Measurements from ENCODE around the gene ELMO1. TPM values are rescaled to one million over a fixed set of nuclear protein-coding genes. Genes with fewer than 3 reads are reported as not detected.

The ELMO1 gene
- total RNA-seq, 1 donor from 2014 or later = 53.8 TPM

DNA sequence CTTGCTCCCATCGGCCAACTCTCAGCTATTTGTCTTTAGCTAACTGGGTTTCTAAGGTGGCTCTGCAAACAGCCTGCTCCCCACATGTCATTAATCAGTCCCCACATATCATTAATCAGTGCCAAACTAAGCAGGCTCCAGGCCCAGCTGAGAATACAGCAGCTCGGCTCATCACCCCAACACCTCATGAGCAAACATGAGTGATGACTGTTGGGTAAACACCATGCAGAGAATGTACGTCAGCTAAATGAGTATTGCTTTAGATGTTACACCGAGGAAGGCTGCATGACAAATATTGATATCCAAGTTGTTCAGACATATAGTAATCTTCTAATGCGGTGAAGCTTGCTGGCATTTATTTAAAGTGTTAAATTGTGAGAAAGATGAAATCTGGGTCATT, 536.9 kb downstream of the ELMO1 start:
- H3K27me3 ChIP-seq = no peaks in the 10 kb centered on the region
- DNase-seq = no peak

DNA sequence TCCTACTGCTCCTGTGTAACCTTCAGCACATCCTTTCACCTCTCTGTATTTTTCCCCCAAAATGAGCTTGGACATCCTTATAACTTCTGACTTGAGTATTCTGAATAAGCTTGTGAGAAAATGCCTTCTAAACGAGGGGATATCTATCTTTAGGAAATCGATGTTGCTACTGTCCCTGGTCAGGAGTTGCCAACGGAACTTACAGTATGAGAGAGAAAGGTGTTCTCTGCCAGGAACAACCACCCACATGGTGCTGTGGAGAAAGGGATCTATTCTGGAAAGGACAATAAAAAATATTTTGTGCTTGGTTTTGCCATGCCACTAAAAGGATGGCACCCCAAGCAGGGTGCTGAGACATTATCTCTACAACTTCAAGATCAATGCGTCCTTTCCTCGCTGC, 537.8 kb downstream of the ELMO1 start:
- ATAC-seq (no peak), DNase-seq (no peak)
- Histone ChIP-seq H3K27me3 (no peaks in the 10 kb centered on the region), H3K4me3 (no peak overlapping the region), H3K9me3 (no peaks in the 10 kb centered on the region), H3K36me3 (no peaks in the 10 kb centered on the region), H3K27ac (no peak overlapping the region), H3K4me1 (no peaks in the 10 kb centered on the region)
- TF ChIP-seq, protein P1, sequence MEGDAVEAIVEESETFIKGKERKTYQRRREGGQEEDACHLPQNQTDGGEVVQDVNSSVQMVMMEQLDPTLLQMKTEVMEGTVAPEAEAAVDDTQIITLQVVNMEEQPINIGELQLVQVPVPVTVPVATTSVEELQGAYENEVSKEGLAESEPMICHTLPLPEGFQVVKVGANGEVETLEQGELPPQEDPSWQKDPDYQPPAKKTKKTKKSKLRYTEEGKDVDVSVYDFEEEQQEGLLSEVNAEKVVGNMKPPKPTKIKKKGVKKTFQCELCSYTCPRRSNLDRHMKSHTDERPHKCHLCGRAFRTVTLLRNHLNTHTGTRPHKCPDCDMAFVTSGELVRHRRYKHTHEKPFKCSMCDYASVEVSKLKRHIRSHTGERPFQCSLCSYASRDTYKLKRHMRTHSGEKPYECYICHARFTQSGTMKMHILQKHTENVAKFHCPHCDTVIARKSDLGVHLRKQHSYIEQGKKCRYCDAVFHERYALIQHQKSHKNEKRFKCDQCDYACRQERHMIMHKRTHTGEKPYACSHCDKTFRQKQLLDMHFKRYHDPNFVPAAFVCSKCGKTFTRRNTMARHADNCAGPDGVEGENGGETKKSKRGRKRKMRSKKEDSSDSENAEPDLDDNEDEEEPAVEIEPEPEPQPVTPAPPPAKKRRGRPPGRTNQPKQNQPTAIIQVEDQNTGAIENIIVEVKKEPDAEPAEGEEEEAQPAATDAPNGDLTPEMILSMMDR (IDR thresholded peaks at IDR 0.05) = no peak
- intact Hi-C loops (cut with DNase I) = no loop called here

More for the DNA sequence above, 536.9 kb downstream of the ELMO1 start:
- Histone ChIP-seq H3K36me3 (no peaks in the 10 kb centered on the region), H3K4me1 (no peaks in the 10 kb centered on the region), H3K4me3 (no peak overlapping the region), H3K27ac (no peak overlapping the region), H3K9me3 (no peaks in the 10 kb centered on the region)
- ATAC-seq = no peak
- intact Hi-C loops (cut with DNase I) = no loop called here
- TF ChIP-seq, protein P1 (IDR thresholded peaks at IDR 0.05) = no peak

DNA sequence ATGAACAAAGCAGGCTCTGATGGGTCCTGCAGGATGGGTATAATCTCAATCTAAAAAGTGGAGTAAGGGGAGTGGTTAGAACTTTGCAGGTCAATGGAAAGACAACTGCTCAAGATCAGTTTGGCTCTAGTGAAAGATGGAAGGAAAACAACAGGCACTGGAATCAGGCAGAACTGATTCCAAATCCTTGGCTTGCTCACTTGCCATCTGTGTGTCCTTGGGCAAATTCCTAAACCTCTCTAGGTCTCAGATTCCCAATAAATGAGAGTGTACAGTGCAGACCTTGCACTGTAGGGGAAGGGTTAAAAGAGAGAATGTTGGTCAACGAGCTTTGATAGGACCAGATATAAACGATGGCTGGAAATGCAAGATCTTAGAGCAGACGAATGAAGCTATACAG, 538.3 kb downstream of the ELMO1 start:
- TF ChIP-seq, protein P1 (IDR thresholded peaks at IDR 0.05) = no peak
- Histone ChIP-seq H3K27ac (no peak overlapping the region), H3K4me1 (no peaks in the 10 kb centered on the region), H3K36me3 (no peaks in the 10 kb centered on the region), H3K9me3 (no peaks in the 10 kb centered on the region), H3K27me3 (no peaks in the 10 kb centered on the region), H3K4me3 (no peak overlapping the region)
- intact Hi-C loops (cut with DNase I) = no loop called here
- DNase-seq (no peak), ATAC-seq (no peak)

DNA sequence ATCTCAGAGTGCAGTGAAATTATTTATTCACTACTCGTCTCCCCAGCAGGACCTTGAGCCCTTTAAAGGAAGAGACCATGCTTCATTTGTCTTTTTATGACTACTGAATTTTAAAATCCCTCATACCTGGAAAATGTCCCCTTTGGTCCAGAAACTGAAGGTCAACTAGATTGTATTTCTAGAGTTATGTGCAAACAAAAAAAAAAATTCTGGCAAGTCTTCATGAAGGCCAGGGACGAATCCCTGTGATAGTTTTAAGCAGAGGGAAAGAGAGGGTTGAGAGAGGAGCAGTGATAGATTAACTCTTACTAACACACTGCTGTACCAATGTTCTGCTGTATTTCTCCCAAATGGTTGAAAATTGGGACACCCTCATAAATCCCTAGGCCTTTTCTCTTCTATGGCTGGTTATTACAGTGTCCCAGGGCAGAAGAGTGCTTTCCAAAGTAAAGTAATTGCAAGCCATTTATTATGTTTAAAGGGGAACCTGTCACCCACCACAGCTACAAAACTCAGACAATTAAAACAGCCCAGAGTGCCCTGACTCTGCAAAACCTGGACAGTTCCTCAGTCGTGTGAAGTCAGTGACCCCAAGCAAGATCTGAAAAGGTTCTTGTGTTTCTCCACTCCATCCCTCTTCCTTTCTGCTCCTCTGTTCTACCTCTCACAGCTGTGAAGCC, 541.6 kb downstream of the ELMO1 start:
- Histone ChIP-seq H3K36me3 (no peaks in the 10 kb centered on the region), H3K4me1 (no peaks in the 10 kb centered on the region), H3K27ac (no peak overlapping the region), H3K9me3 (no peaks in the 10 kb centered on the region), H3K27me3 (no peaks in the 10 kb centered on the region), H3K4me3 (no peak overlapping the region)
- DNase-seq (no peak), ATAC-seq (no peak)
- TF ChIP-seq, protein P1 (IDR thresholded peaks at IDR 0.05) = no peak
- intact Hi-C loops (cut with DNase I) = no loop called here

DNA sequence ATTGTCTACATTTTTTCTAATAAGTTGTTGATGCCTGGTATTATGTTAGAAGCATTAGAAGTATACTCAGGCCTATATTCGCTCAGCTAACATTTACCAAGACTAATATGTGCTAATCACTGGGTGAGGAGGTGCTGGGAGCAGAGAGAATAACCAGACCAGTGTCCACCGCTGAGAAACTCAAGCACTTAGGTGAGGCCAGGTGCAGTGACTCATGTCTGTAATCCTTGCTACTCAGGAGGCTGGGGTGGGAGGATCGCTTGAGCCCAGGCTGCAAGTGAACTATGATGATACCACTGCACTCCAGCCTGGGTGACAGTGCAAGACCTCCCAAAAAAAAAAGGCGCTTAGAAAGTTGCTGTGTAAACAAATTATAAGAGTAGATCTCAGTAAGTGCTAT, 542.2 kb downstream of the ELMO1 start:
- Histone ChIP-seq H3K27ac (no peak overlapping the region), H3K4me1 (no peaks in the 10 kb centered on the region), H3K27me3 (no peaks in the 10 kb centered on the region), H3K36me3 (no peaks in the 10 kb centered on the region), H3K9me3 (no peaks in the 10 kb centered on the region), H3K4me3 (no peak overlapping the region)
- TF ChIP-seq, protein P1 (IDR thresholded peaks at IDR 0.05) = no peak
- intact Hi-C loops (cut with DNase I) = no loop called here
- DNase-seq (no peak), ATAC-seq (no peak)

DNA sequence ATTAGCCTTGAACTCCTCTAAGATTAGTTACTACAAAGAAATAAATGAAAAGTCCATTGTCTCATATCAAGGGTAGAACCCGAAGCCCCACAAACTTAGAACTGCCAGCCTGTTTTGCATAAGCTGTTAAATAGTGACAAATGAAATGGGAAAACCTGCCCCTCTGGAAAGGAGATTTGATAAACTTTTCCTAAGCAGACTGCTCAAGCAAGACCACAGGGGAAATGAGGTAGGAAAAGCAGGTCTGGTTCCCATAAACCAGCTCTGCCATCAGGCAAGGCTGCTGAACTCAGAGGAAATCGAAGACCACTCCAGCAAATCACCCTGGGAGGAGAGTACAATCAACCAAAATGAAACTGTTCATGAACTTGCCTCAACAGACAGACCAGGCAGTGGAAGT, 542.8 kb downstream of the ELMO1 start:
- TF ChIP-seq, protein P1 (IDR thresholded peaks at IDR 0.05) = no peak

More for the DNA sequence above, 542.8 kb downstream of the ELMO1 start:
- DNase-seq = no peak
- no peaks in the 10 kb centered on the region for H3K4me1 ChIP-seq
- H3K9me3 ChIP-seq = no peaks in the 10 kb centered on the region
- no peaks in the 10 kb centered on the region for H3K36me3 ChIP-seq
- H3K4me3 ChIP-seq = no peak overlapping the region
- intact Hi-C loops (cut with DNase I) = no loop called here
- no peaks in the 10 kb centered on the region for H3K27me3 ChIP-seq
- ATAC-seq = no peak
- H3K27ac ChIP-seq = no peak overlapping the region
